ENCODE measurements around the gene PRRT1B.
"Not testable (repeated sequence)": the region's sequence is repeated elsewhere in the genome, so short reads cannot be mapped to it uniquely, and the experiment has no call there.

PRRT1B gene

DNA sequence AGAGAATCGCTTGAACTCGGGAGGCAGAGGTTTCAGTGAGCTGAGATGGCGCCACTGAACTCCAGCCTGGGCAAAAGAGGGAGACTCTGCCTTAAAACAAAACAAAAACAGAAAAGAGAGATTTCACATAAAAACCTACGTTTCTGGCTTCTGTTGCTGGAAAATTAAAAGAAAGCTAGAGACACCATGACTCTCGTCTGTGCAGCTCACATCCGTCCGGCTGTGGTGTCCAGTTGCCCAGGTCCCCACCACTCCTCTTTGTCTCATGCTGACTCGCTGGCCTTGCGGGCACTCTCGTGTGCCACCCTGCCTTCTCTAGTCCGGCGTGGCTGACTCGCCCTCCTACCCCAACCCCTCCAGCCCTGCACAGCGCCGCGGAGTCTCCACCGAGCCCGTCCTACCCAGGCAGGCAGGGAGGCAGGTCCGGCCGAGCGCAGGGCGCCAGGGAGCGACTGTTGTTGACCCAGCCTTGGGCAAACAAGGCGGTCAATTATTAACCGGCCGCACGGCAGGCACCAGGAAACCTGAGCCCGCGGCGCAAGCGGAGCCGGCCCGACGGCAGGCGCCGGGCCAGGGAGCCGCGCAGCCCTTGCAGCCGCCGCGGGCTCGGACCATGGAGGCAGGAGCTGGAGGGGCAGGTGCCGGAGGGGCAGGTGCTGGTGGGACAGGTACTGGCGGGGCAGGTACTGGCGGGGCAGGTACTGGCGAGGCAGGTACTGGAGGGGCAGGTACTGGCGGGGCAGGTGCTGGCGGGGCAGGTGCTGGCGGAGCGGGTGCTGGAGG, at the start of gene PRRT1B:
Gene PRRT1B, plus strand, starts transcription at position 521 of the 783 bp plus-strand sequence. Its CDS starts 93 bp downstream, at position 614.
- DNase-seq, result peak; percentile 40

DNA sequence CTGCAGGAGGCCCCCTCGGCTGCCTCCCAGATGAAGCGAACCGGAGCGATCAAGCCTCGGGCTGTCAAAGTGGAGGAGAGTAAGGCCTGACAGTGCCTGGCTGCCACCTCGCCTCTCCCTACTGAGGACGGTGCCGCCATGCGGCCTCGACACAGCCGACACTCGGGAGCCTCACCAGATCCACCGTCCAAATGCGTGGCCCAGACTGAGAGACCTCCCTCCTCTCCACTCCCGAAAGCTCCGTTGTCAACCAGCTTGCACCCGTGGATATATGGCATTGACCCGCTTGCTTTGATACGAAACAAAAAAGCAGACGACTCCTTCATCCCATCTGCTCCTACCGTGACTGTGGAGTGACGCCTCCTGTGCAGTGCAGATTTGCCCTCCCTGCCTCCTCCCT, 49.5 kb upstream of the PRRT1B start:
- no peak for DNase-seq

GRCh38 chr9:131496844-131497405, 48.4 kb upstream of the PRRT1B start:
- DNase-seq, result no peak

DNA sequence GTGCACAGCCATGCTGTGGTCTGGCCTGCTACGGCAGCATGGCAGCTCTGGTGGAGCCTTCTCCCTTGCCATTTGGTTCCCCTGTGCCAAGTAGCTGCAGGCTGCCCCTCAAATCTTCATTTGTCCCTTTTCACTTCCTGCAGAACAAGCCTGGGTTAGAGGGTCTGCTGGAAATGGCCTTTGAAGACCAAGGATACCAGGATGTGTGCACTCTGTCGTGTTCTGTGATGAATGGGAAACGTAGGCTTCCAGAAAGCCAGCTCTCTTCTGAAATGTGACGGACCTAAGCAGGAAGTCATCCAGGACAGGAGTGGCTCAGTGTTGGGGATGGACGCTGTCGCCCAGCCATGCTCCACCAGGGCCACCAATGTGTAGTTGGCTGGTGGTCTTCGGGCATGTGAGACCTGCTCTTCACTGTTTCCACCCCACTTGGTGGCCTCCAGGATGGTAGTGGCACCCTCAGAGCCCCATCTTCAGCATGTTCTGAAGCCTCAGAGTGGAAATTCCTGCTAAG, 46.0 kb upstream of the PRRT1B start:
- DNase-seq, result no peak

GRCh38 chr9:131500377-131500776, 44.9 kb upstream of the PRRT1B start:
- DNase-seq, result no peak

GRCh38 chr9:131500939-131501541, 44.3 kb upstream of the PRRT1B start:
- peak; percentile 18 for DNase-seq

DNA sequence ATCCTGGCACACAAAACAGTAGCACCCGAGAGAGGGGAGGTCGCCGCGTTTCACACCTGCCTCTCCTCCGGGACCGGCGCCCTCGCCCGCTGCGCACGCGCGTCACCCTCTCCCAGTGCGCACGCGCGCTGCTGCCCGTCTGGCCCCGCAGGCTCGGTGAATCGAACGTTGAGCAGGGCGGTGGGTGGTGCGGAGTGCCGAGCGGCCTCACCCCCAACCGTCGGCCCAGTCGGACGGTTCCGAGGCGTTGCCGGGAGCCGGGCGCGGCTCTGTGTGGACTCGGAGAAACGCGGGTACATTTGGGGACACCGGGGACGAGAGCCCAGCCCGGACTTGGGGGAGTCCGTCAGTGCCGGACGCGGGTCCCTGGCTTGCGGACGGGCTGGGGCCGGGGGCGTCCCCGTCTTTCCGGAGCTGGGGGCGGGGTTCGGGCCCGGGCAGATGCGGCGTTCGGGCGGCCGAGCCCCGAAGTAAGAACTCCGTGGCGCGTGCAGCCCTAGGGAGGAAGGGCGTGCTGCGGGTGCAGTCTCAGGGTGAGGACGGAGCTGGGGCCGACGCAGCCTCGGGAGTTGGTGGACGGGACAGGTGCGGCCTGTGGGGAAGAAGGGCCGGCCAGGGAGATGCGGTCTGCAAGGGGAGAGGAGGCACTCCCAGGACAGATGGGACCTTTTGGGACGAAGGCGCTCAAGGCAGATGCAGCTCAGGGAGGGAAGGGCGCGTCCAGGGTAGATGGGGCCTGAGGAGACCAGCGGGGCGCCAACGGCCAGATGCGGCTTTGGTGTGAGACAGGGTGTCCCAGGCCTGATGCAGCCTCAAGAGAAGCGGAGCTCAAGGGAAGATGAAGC, 42.3 kb upstream of the PRRT1B start, which contains the start of gene POMT1:
Gene POMT1, plus strand, starts transcription at position 138 of the 845 bp plus-strand sequence. CDS start 1,301 bp downstream, outside the sequence.
- peak; percentile 57 for DNase-seq

DNA sequence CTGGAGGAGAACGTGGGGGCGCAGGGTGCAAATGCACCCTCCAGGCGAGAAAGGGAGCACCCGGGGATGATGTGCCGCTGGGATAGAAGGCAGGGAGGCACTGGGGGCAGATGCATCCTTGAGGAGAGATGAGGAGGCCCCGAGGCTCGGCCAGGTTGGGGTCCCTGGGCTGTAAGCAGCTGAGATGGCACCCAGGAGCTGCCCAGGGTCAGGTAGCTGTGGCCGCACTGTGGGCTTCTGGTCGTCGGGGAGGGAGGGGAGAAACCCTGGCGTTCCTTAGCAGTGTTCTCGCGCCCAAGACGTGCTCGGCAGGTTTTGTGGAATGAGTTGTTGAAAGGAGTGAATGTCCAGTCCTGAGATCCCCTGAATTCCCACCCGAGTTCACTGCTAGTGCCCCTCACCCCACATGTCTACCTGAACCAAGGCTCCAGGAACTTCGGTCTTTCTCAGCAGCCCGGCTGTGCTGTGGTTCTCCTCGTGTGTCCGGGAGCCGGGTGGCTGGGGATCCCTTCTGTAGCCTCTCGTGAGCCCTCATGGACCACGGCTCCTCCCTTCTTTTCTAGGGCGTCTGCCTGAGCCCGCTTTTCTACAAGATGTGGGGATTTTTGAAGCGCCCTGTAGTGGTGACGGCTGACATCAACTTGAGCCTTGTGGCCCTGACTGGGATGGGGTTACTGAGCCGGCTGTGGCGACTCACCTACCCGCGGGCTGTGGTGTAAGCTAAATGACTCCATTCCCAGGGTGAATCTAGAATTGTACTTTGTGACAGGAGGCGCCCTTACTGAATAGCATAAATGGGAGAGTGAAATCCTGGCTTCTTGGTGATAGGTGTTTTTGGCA, 41.5 kb upstream of the PRRT1B start:
- peak; percentile 1 for DNase-seq

- DNase-seq, result no peak
These were observed 40.3 kb upstream of the PRRT1B start for GRCh38 chr9:131505012-131505411.

GRCh38 chr9:131511416-131511815, 33.9 kb upstream of the PRRT1B start:
- DNase-seq, result no peak

GRCh38 chr9:131511880-131512279, 33.4 kb upstream of the PRRT1B start:
- no peak for DNase-seq

DNA sequence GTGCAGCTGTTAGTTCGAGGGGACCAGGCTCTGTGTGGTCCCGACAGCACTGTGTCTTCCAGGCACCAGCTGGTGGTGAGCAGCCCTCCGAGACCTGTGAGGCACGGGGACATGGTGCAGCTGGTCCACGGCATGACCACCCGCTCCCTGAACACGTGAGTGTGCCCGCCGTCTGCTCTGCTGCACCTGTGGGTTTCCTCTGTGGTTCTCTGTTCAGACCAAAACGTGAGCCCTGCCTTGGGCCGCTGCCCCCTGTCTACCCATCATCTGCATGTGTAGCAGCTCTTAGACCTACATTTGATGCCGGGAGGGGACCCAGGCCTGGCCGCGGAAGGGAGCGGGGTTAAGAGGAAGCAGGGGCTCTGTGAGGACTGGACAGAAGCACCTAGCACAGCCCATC, 32.1 kb upstream of the PRRT1B start:
- no peak for DNase-seq

- DNase-seq, result not testable (repeated sequence)
These were observed 29.7 kb upstream of the PRRT1B start for GRCh38 chr9:131515559-131516031.

- no peak for DNase-seq
These were observed 29.2 kb upstream of the PRRT1B start for GRCh38 chr9:131516100-131516499.

DNA sequence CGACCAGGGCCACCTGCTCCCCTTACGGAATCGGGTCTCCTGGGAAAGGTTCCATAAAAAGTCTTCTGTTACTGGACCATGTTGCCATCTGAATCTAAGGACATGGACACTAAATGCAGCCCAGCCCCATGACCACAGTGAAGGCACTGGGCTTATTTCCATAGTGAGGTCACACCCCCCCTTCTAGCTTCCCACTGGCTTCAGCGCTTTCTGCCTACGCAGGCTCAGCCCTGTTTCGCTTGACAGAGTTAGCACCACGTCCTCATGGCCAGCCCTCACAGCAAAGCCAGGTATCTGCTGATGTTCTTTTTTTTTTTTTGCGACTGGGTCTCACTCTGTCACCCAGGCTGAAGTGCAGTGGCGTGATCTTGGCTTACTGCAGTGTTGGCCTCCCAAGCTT, 28.4 kb upstream of the PRRT1B start:
- no peak for DNase-seq

DNA sequence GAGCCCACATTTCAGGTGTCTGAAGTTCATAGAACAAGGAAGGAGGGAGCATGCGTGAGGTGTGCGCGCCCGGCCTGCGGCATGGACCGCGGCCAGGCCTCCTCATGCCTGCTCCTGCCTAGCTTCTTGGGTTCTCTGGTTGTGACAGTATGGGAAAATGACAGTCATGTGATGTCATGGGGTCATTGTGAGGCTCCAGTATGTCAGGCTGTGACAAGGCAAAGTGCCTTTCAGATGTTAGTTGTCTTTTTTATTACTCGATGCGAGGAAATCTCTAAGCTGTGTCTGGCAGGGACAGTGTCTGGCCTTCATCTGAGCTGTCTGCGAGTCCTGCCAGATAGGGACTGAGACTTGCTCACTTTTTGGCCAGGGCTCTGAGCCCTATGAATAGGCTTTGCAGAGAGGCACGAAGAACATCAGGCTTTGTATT, 27.5 kb upstream of the PRRT1B start:
- no peak for DNase-seq

GRCh38 chr9:131518553-131518952, 26.8 kb upstream of the PRRT1B start:
- no peak for DNase-seq

DNA sequence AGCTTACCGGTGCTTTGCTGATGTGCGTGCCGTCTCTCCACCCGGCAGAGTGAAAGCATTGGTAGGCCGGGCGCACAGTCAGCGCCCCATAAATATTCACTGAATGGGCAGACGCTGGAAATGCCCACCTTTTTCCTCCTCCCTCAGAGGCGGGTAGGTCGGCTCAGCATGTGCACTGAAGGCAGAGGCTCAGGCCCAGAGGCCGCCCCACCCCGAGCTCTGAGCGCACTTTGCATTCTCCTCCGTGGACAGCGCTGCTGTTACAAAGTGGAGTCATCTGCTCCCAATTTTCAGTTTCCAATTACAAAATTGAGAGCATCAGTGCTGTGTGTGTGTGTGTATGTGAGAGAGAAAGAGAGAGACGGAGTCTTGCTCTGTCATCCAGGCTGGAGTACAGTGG, 24.8 kb upstream of the PRRT1B start:
- DNase-seq, result no peak

DNA sequence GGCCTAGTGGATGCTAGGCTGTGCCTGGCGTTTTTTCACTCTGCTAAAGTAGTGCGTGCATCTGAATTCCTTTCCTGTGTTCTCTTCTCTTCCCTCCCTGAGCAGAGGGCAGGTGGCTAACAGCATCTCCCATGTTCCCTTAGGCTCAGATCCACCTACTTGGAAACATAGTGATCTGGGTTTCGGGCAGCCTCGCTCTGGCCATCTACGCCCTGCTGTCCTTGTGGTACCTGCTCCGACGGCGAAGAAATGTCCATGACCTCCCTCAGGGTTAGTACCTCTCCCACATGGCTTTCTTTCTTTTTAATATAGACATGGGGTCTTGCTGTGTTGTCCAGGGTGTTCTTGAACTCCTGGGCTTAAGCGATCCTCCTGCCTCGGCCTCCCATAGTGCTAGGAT, 24.1 kb upstream of the PRRT1B start:
- no peak for DNase-seq

GRCh38 chr9:131521822-131522221, 23.5 kb upstream of the PRRT1B start:
- no peak for DNase-seq

DNA sequence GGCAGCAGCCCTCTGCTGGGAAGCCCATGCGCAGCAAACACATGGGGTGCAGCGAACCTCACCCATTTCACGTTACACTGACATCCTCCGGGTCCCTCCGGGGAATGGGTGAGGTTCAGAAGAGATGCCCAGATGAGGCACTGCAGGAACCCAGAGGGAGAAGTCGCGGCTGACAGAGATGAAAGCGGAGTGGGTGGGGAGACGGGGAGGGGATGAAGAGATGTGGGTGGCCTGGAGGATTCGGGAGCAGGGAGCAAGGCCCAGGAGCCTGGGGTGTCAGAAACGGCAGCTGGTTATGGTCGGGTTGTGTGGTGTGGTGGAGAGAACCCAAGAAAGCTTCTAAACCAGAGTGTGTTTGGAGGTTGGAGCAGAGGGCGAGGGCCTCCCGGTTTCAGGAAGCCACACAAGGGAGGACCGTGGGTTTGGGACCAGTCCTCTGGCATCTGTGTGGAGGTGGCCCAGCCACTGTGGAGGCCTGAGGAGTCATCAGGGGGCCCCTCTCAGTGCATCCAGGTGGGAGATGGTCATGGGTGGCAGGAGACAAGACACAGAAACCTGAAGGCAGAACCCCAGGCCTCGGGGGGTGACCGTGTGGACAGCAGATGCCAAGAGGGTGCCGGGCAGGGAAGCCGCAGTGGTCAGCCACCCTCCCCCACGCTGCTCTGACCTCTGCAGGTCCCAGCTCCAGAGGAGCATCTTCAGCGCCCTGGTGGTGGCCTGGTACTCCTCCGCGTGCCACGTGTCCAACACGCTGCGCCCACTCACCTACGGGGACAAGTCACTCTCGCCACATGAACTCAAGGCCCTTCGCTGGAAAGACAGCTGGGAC, 22.9 kb upstream of the PRRT1B start:
- DNase-seq, result no peak
